ENCODE data around the gene LDHD.

The LDHD gene

GRCh38 chr16:75079346-75079926 lies 37.1 kb downstream of the LDHD start:
- FAIRE-seq, result no peak

- no peak for FAIRE-seq
These were observed 37.7 kb downstream of the LDHD start for GRCh38 chr16:75078886-75079285.

GRCh38 chr16:75075688-75076268 lies 40.8 kb downstream of the LDHD start:
- FAIRE-seq, result no peak

GRCh38 chr16:75074920-75075687 lies 41.5 kb downstream of the LDHD start:
- FAIRE-seq, result no peak

GRCh38 chr16:75074304-75074793 lies 42.2 kb downstream of the LDHD start:
- FAIRE-seq, result no peak

- no peak for FAIRE-seq
These were observed 42.9 kb downstream of the LDHD start for GRCh38 chr16:75073545-75074303.

GRCh38 chr16:75072239-75072947 lies 44.2 kb downstream of the LDHD start:
- no peak for FAIRE-seq

GRCh38 chr16:75071621-75072020 lies 45.0 kb downstream of the LDHD start:
- FAIRE-seq, result no peak

- no peak for FAIRE-seq
These were observed 46.4 kb downstream of the LDHD start for GRCh38 chr16:75070012-75070841.

GRCh38 chr16:75068085-75069031 lies 48.2 kb downstream of the LDHD start:
- no peak for FAIRE-seq

GRCh38 chr16:75066861-75067447 lies 49.6 kb downstream of the LDHD start:
- no peak for FAIRE-seq

- FAIRE-seq, result no peak
These were observed 50.9 kb downstream of the LDHD start for GRCh38 chr16:75065521-75066149.

GRCh38 chr16:75065149-75065505 lies 51.5 kb downstream of the LDHD start:
- FAIRE-seq, result no peak

- no peak for FAIRE-seq
These were observed 52.0 kb downstream of the LDHD start for GRCh38 chr16:75064403-75065148.

GRCh38 chr16:75063549-75064088 lies 53.0 kb downstream of the LDHD start:
- no peak for FAIRE-seq

- no peak for FAIRE-seq
These were observed 53.6 kb downstream of the LDHD start for GRCh38 chr16:75062976-75063346.

- no peak for FAIRE-seq
These were observed 54.2 kb downstream of the LDHD start for GRCh38 chr16:75062135-75062975.
